HG02610 (cell line): ENCODE results near the gene SLC26A2.
A peak's percentile ranks its signal among the peaks of the same experiment; 100 is the strongest.

ENCODE experiments used
- ATAC-seq: cut with Tn5 transposase; IDR thresholded peaks from one replicate; pipeline ENCODE4 v1.9.1; 2021; ENCODE audit warnings: mild to moderate bottlenecking, moderate library complexity; ENCODE audit not compliant: unreplicated experiment

Gene SLC26A2

GRCh38 chr5:149961186-149961685, 678 bp downstream of the SLC26A2 start:
- no peak for ATAC-seq

- ATAC-seq: no peak
These were observed 1.4 kb downstream of the SLC26A2 start for GRCh38 chr5:149961957-149962409.

GRCh38 chr5:149962601-149963300, 2.2 kb downstream of the SLC26A2 start:
- ATAC-seq: no peak

GRCh38 chr5:149963729-149964128, 3.2 kb downstream of the SLC26A2 start:
- ATAC-seq: no peak

GRCh38 chr5:149966946-149967345, 6.4 kb downstream of the SLC26A2 start:
- ATAC-seq: no peak

GRCh38 chr5:149969181-149969930, 8.8 kb downstream of the SLC26A2 start:
- no peak for ATAC-seq

- no peak for ATAC-seq
These were observed 14.9 kb downstream of the SLC26A2 start for GRCh38 chr5:149975409-149975808.

GRCh38 chr5:149979896-149980295, 19.3 kb downstream of the SLC26A2 start:
- ATAC-seq: no peak

- ATAC-seq: no peak
These were observed 20.6 kb downstream of the SLC26A2 start for GRCh38 chr5:149981206-149981605.

GRCh38 chr5:149982505-149982904, 21.9 kb downstream of the SLC26A2 start:
- ATAC-seq: no peak

GRCh38 chr5:149988126-149988525, 27.6 kb downstream of the SLC26A2 start:
- ATAC-seq: no peak

- peak; percentile 89 for ATAC-seq
These were observed 30.2 kb downstream of the SLC26A2 start for GRCh38 chr5:149990518-149991376.

GRCh38 chr5:149993471-149993870, 32.9 kb downstream of the SLC26A2 start:
- no peak for ATAC-seq

- ATAC-seq: no peak
These were observed 35.0 kb downstream of the SLC26A2 start for GRCh38 chr5:149995385-149996204.

- no peak for ATAC-seq
These were observed 35.8 kb downstream of the SLC26A2 start for GRCh38 chr5:149996205-149996890.

- ATAC-seq: no peak
These were observed 37.7 kb downstream of the SLC26A2 start for GRCh38 chr5:149998281-149998680.

GRCh38 chr5:149999359-149999758, 38.8 kb downstream of the SLC26A2 start:
- no peak for ATAC-seq

GRCh38 chr5:149999866-150000255, 39.3 kb downstream of the SLC26A2 start:
- no peak for ATAC-seq

GRCh38 chr5:150000256-150000989, 39.9 kb downstream of the SLC26A2 start, which contains the start of the genes HMGXB3 and TIGD6:
HMGXB3 (plus strand) TSS chr5:150000739; CDS start chr5:150004853, 4,114 bp downstream.
TIGD6 (minus strand) TSS chr5:150000654; CDS start chr5:149996348, 4,306 bp downstream.
- peak; percentile 91 for ATAC-seq
